H7 (cell line): ENCODE measurements around the gene AOAH. TPM values are rescaled to one million over a fixed set of nuclear protein-coding genes. Genes with fewer than 3 reads are reported as not detected.

Experiments
- DNase-seq: peaks from one replicate; pipeline ENCODE4 v3.0.0; 2012
- H3K27me3 ChIP-seq: 2 replicates; pipeline ENCODE4 v1.6.0; 2011; ENCODE audit warnings: mild to moderate bottlenecking, low read length; ENCODE audit not compliant: control insufficient read depth, insufficient read depth
- H3K36me3 ChIP-seq: replicated peaks from 2 replicates; pipeline ENCODE4 v1.5.1; 2011; ENCODE audit warnings: low read length; ENCODE audit not compliant: control insufficient read depth, insufficient read depth
- H3K4me3 ChIP-seq: 2 replicates; pipeline ENCODE4 v1.5.1; 2011; ENCODE audit warnings: low read depth, mild to moderate bottlenecking, control low read depth, low read length, moderate library complexity; ENCODE audit not compliant: insufficient read depth
- total RNA-seq: library from RNA; depleted of rRNA; stranded (reverse); fragments of >200 nt; shearing (Covaris generic); gene quantifications from 2 replicates; pipeline ENCODE4 v1.2.3, GENCODE V29; 2014

Gene AOAH
- total RNA-seq, 1 experiment from 2014 or later = 0.21 TPM

- Histone ChIP-seq H3K4me3 (no peak overlapping the region), H3K36me3 (no peaks in the 10 kb centered on the region), H3K27me3 (no peaks in the 10 kb centered on the region)
- no peak for DNase-seq
These were observed 94.9 kb downstream of the AOAH start for GRCh38 chr7:36629351-36629750.

- no peak overlapping the region for H3K4me3 ChIP-seq
- H3K27me3 ChIP-seq = no peaks in the 10 kb centered on the region
- no peaks in the 10 kb centered on the region for H3K36me3 ChIP-seq
- DNase-seq = no peak
These were observed 96.5 kb downstream of the AOAH start for GRCh38 chr7:36627836-36628235.

DNA sequence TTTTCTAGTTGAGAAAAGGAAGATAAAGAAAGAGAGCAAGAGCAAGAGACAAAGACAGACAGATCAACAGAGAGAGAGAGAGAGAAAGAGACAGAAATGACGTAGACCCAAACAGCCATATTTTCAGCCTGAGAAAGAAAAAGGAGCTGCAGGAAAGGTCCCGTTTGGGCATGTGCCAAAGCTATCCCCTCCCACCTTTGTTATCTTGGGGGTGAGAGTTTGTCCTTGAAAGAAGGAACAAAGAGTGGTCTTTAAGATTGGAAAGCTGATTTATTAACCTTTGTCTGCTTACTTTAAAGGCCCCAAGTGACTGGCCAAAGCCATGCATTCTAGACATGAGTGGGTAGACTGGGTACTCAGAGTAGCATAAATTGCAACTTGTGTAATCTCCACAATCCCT lies 98.2 kb downstream of the AOAH start:
- Histone ChIP-seq H3K36me3 (no peaks in the 10 kb centered on the region), H3K4me3 (no peak overlapping the region), H3K27me3 (no peaks in the 10 kb centered on the region)
- no peak for DNase-seq

- DNase-seq = no peak
- Histone ChIP-seq H3K36me3 (no peaks in the 10 kb centered on the region), H3K27me3 (no peaks in the 10 kb centered on the region)
These were observed 99.0 kb downstream of the AOAH start for GRCh38 chr7:36625247-36625646.

DNA sequence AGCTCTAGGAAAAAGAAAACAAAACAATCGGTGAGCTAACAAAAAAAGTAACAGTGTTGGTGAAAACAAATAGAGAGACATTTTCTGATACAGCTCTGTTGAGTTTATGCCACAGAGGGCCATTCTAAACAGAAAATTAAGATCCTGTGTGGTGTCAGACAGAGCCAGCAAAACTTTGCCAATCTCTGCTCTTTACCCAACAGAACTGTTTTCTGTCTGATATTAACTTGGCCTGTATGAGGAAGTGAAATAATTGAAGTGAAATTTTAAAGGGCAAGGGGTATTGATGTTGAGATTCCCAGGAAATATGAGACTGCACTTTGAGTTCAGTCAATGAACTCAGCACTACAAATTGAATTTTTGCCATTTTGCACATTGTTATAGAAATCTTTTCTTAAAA lies 101.0 kb downstream of the AOAH start:
- DNase-seq = no peak
- no peaks in the 10 kb centered on the region for H3K27me3 ChIP-seq
- H3K36me3 ChIP-seq = no peaks in the 10 kb centered on the region
- no peak overlapping the region for H3K4me3 ChIP-seq

More at GRCh38 chr7:36625247-36625646, 99.0 kb downstream of the AOAH start:
- H3K4me3 ChIP-seq = no peak overlapping the region

DNA sequence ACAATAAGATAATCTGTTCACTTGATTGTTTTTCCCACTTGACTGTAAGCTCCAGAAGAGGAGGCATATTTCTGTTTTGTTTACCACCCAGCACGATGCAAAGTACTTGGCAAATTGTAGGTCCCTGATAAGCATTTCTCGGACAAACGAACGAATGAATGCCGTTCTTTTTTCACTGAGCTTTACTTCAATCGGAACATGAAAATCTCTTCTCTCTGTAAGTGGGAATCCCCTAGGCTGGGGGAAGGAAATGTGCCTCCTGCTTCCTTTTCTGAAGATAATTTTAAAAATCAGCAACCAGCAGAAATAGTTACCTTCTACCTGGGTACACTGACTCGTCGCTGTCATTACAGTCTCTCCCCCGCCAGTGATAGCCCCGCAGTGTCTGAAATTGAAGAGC lies 102.9 kb downstream of the AOAH start:
- Histone ChIP-seq H3K27me3 (no peaks in the 10 kb centered on the region), H3K36me3 (no peaks in the 10 kb centered on the region), H3K4me3 (no peak overlapping the region)
- no peak for DNase-seq

DNA sequence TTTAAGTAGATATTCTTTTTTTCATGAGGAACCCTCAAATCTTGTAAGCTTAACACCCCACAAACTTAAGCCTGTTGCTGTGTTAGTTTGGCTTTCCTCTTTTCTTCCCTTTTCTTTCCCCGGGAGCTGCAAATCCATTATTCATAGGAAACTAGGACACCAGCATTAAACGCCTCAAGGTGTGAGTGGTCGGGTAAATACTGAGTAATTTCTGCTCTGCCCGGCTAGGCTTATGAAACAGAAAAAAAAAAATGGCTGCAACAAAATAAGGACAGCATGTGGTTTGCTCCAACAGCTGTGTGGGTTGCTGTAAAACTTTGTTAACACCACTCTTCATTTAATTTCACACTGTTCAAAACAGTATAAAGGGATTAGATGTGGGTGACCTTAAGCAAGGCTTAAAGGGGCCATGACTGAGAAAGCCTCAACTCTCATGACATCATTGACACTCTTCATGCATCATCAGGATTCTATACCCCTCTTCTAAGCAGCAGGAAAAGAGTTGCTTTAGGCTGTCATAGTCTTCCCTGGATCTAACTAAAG lies 104.1 kb downstream of the AOAH start:
- DNase-seq = no peak
- no peaks in the 10 kb centered on the region for H3K36me3 ChIP-seq
- H3K27me3 ChIP-seq = no peaks in the 10 kb centered on the region
- H3K4me3 ChIP-seq = no peak overlapping the region

GRCh38 chr7:36617408-36617807 lies 106.9 kb downstream of the AOAH start:
- no peak for DNase-seq
- Histone ChIP-seq H3K4me3 (no peak overlapping the region), H3K27me3 (no peaks in the 10 kb centered on the region), H3K36me3 (no peaks in the 10 kb centered on the region)

DNA sequence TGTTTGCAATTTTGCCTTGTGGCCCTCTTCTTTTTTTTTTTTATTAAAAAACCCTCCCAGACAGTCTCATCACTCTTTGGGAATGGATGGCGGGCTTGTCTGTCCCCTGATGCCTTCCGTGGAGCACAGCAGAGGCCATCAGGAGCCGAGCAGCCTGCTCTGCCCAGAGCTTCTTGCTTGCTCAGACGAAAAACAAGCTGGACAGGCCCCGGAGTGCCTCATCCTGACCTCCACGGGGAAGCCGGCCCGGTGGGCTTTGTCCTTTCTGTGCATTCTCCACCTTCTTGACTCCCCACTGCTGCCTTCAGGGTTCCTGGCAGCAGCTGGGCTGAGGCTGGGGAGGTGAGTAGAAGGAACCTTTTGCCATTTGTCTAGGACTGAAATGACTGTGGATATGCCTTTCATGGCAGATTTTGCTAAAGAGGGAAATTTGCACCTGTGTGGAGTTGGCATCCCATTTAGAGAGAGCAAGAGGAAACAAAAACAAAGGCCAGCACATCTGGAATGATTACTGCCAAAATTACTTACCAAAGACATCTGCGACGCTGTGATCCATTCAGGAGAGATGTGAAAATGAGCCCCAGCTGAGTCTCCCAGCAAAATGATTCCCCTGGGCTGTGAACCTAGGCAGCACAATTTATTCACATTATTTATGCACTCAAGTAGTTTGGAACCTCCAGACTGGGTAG lies 108.3 kb downstream of the AOAH start:
- Histone ChIP-seq H3K27me3 (no peaks in the 10 kb centered on the region), H3K36me3 (no peaks in the 10 kb centered on the region), H3K4me3 (no peak overlapping the region)
- peak; percentile 46 for DNase-seq

DNA sequence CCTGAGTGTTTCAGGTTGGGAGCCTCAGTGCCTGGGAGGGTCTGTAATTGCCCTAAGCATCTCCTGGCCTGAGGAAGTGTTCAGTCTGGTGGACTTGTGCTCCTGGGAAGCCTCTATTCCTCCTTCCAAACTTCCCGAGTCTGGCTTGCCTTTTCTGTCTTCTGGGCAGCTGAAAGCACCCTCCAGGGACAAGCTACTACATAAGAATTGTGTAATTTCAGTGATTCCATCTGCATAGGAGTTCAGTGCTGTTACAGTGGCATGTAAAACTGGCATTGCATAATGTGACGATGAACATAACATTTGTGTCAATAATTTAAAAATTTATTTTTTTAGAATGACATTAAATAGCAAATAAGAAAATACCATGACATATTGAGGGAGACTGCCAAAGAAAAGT lies 109.3 kb downstream of the AOAH start:
- Histone ChIP-seq H3K27me3 (no peaks in the 10 kb centered on the region), H3K4me3 (no peak overlapping the region), H3K36me3 (no peaks in the 10 kb centered on the region)
- no peak for DNase-seq

DNA sequence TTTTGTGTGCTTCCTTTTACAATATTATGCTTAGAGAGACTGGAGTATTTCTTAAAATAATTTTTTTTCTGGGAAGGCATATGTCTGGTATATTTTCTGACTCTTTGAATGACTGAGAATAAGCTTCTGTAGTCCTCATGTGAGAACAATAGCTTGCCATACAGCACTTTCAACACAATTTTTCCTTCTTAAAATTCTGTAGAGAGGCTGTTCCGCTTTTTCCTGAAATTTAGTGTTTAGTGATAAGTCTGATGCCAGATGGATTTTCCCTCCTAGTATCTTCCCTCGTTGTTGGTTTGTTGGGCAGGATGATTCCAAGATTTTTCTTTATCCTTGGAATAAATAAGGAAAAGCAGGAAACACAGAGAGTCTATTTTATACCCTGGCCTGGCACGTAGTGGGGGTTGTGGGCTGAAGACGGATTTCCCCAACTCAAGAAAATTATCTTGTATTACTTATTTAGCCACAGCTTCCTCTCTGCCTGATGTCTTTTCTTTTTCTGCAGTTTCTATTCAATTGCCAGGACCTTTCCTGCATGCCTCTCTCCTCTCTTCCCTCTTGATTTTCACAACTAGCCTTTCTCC lies 111.2 kb downstream of the AOAH start:
- no peaks in the 10 kb centered on the region for H3K36me3 ChIP-seq
- H3K4me3 ChIP-seq = no peak overlapping the region
- no peak for DNase-seq
- no peaks in the 10 kb centered on the region for H3K27me3 ChIP-seq

GRCh38 chr7:36611703-36612102 lies 112.6 kb downstream of the AOAH start:
- H3K4me3 ChIP-seq = no peak overlapping the region
- no peaks in the 10 kb centered on the region for H3K36me3 ChIP-seq
- DNase-seq = no peak
- H3K27me3 ChIP-seq = no peaks in the 10 kb centered on the region

GRCh38 chr7:36607721-36608095 lies 116.6 kb downstream of the AOAH start:
- no peaks in the 10 kb centered on the region for H3K27me3 ChIP-seq
- no peak for DNase-seq
- H3K4me3 ChIP-seq = no peak overlapping the region
- no peaks in the 10 kb centered on the region for H3K36me3 ChIP-seq

GRCh38 chr7:36606976-36607720 lies 117.1 kb downstream of the AOAH start:
- no peak for DNase-seq
- Histone ChIP-seq H3K36me3 (no peaks in the 10 kb centered on the region), H3K27me3 (no peaks in the 10 kb centered on the region), H3K4me3 (no peak overlapping the region)
